H1 (cell line): ENCODE measurements around the gene TLE3. TPM values are rescaled to one million over a fixed set of nuclear protein-coding genes. Genes with fewer than 3 reads are reported as not detected.

Source experiments
- BACH1 ChIP-seq: IDR thresholded peaks from 2 replicates; pipeline ENCODE4 v1.6.1; 2012; ENCODE audit warnings: low read length, improper control_type of control experiment
- CHD7 ChIP-seq: fragments of 300-600 bp; sonication (generic); IDR thresholded peaks from 2 replicates; pipeline ENCODE4 v1.7.1; 2012; ENCODE audit warnings: low read length, moderate library complexity, mild to moderate bottlenecking, inconsistent platforms; ENCODE audit not compliant: insufficient replicate concordance
- EP300 ChIP-seq, 2 experiments: IDR thresholded peaks; 1 replicate in 1 of 2; 2 replicates in 1 of 2; pipeline ENCODE4 v1.6.1; 2011 to 2012; ENCODE audit warnings: low read depth in 2 of 2, low read length in 2 of 2, mild to moderate bottlenecking in 2 of 2, borderline replicate concordance in 1 of 2, inconsistent platforms in 1 of 2, moderate library complexity in 1 of 2
- JUN ChIP-seq: IDR thresholded peaks from 2 replicates; pipeline ENCODE4 v1.6.1; 2011; ENCODE audit warnings: low read depth, mild to moderate bottlenecking, improper control_type of control experiment, low read length
- KDM4A ChIP-seq: IDR thresholded peaks from one replicate; pipeline ENCODE4 v1.7.1; 2012; ENCODE audit warnings: low read depth, mild to moderate bottlenecking, moderate library complexity, low read length, inconsistent platforms; ENCODE audit not compliant: severe bottlenecking
- POLR2AphosphoS5 ChIP-seq: IDR thresholded peaks from 2 replicates; pipeline ENCODE4 v1.6.1; 2011; ENCODE audit warnings: low read depth, low read length
- SAP30 ChIP-seq: fragments of 300-600 bp; sonication (generic); IDR thresholded peaks from 2 replicates; pipeline ENCODE4 v1.7.1; 2012; ENCODE audit warnings: low read length, moderate library complexity, mild to moderate bottlenecking, inconsistent platforms; ENCODE audit not compliant: insufficient read depth, insufficient replicate concordance
- SIN3A ChIP-seq, 2 experiments: IDR thresholded peaks in 1 of 2; conservative IDR thresholded peaks in 1 of 2; 2 replicates each; pipeline ENCODE4 v1.6.1; 2011 to 2012; ENCODE audit warnings: low read length in 2 of 2, improper control_type of control experiment in 1 of 2, low read depth in 1 of 2, mild to moderate bottlenecking in 1 of 2
- YY1 ChIP-seq: IDR thresholded peaks from 2 replicates; pipeline ENCODE4 v1.6.1; 2011; ENCODE audit warnings: low read depth, mild to moderate bottlenecking, low read length
- polyA plus RNA-seq, 7 experiments: library from polyadenylated mRNA; depleted of rRNA in 3 of 7; stranded (reverse) in 5 of 7; unstranded in 2 of 7; fragments of >200 nt in 5 of 7; fragments of 200-250 nt in 2 of 7; gene quantifications; 1 replicate in 5 of 7; 2 replicates in 1 of 7; 4 replicates in 1 of 7; pipeline versions ENCODE4 v1.2.1 to v1.2.3, GENCODE V29; 2011 to 2013; ENCODE audit warnings: missing spikeins in 2 of 7, mixed read lengths in 2 of 7
- total RNA-seq: library from RNA; stranded (reverse); fragmentation: NEBNext Ultra II Directional; extraction: Animal tissue kit (Norgen Biotek cat#: 25700); gene quantifications from 2 replicates; pipeline ENCODE4 v1.2.1, GENCODE V29; 2021

The TLE3 gene
- total and polyA plus RNA-seq, 2 of the 8 experiments (the other 6 are each of a cell fraction or from before 2014, with no cell fraction given): 25.1 to 61.2 TPM

GRCh38 chr15:70048578-70049514 lies 48.9 kb downstream of the TLE3 start (continued):
- TF ChIP-seq CHD7: no peak
- TF ChIP-seq SAP30: no peak
- no peak for TF ChIP-seq KDM4A
- TF ChIP-seq EP300 (IDR thresholded peaks at IDR 0.05; ENCODE audit: borderline replicate concordance in 1 of 2, low read depth in 2 of 2, low read length in 2 of 2): no peak
- TF ChIP-seq POLR2AphosphoS5: no peak
- no peak for TF ChIP-seq JUN
- TF ChIP-seq BACH1: no peak
- TF ChIP-seq YY1: no peak
- no peak for TF ChIP-seq SIN3A (conservative IDR thresholded peaks at IDR 0.05 in 1 of 2, IDR thresholded peaks at IDR 0.05 in 1 of 2; ENCODE audit: low read depth in 1 of 2, low read length in 2 of 2)
